ENCODE measurements around the gene TRAK2. TPM values are rescaled to one million over a fixed set of nuclear protein-coding genes. Genes with fewer than 3 reads are reported as not detected.

Gene TRAK2
- total and polyA plus RNA-seq, 2 donors (not counting 3 experiments of a cell fraction or from before 2014, with no cell fraction given) = 9.7 to 35.7 TPM

DNA sequence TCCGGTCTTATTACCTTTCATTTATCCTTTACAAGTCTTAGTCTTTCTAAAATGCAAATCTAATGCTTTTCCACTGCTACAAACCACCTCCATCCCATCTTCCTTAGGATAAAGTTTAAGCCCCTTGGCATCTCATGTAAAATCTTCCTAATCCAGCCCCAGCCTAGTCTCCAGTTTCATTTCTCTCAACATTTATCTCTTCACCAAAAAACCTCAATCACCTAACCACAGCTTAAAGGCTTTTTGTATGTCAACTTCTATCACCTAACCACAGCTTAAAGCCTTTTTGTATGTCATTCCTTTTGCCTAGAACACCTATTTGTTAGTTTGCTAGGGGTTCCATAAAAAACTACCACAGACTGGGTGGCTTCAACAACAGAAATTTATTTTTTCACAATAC is 4.2 kb downstream of the TRAK2 start:
- ChIA-PET CTCF (interaction anchor here (1.2 kb wide), 1 partner anchor 9 kb away, joined by 3 read pairs; no protein-coding TSS in a partner anchor), POLR2A (no interaction called here)
- BruUV-seq (replicated peaks) = no TSS peak

DNA sequence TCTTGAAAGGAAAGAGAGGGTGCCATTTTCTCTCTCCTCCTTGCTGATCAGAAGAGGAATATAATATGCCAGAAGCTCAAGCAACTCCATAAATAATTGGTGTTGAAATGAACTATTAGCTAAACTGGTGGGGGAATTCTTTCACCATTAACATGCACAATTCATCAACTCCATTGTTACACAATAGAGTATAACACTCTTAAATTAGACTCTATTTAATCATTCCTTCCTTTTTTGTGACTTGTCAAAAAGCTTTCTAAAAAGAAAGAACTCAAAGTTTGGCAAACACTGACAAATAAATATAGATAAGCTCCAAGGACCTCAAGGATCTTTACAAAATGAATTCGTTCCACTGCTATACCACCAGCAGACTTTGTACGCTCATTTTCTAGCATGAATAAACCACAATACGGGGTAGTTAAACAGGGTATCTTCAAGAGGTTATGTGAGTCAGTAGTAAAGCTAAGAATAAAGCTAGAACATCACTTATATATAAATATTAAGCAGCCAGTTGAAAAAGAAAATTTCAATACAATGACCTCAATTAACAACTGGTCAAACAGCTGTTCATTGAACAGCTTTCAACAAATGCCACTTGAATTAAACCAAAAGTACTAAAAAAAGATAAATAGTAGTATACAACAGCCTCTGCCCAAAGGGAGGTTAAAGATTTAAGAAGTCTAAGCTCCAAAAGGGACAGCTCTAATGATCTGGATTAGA is 6.4 kb downstream of the TRAK2 start:
- FAIRE-seq (no peak), DNase-seq (ENCODE audit: low read depth, low spot score) (no peak)
- Histone ChIP-seq H3K9ac (replicated peaks; ENCODE audit: extremely low read depth, insufficient read depth, low read length) (no peak overlapping the region), H3K4me2 (ENCODE audit: insufficient read depth, low read length) (no peak overlapping the region), H4K20me1 (replicated peaks; ENCODE audit: control insufficient read depth, extremely low read depth, insufficient read depth, low read length) (no peaks in the 10 kb centered on the region), H3K36me3 (ENCODE audit: control insufficient read depth in 2 of 2, extremely low read depth in 1 of 2, insufficient read depth in 2 of 2, low read length in 2 of 2) (no peaks in the 10 kb centered on the region), H3K27me3 (ENCODE audit: control insufficient read depth in 2 of 2, insufficient read depth in 2 of 2, low read length in 2 of 2) (no peaks in the 10 kb centered on the region), H3K9me3 (replicated peaks; ENCODE audit: control insufficient read depth, insufficient read depth, low read length) (no peaks in the 10 kb centered on the region), H3K4me3 (replicated peaks in 1 of 3; ENCODE audit: insufficient read depth in 1 of 3, low read depth in 1 of 3, low read length in 3 of 3) (no peak overlapping the region), H3K9me1 (replicated peaks; ENCODE audit: control insufficient read depth, extremely low read depth, insufficient read depth, low read length) (no peaks in the 10 kb centered on the region), H3K79me2 (ENCODE audit: control insufficient read depth, insufficient read depth, low read length) (peaks cover 21% of the 10 kb centered on the region), H3K27ac (ENCODE audit: insufficient read depth, low read depth, low read length) (no peak overlapping the region), H2AFZ (ENCODE audit: low read depth, low read length) (no peak overlapping the region), H3K4me1 (ENCODE audit: control insufficient read depth, extremely low read depth, insufficient read depth, low read length) (no peaks in the 10 kb centered on the region)
- ChIA-PET CTCF (interaction anchor here (1.5 kb wide), 1 partner anchor 31 kb away, joined by 3 read pairs; no protein-coding TSS in a partner anchor), POLR2A (no interaction called here)
- no TSS peak for BruUV-seq (replicated peaks)
- intact Hi-C loops (cut with micrococcal nuclease) (no loop called here), dilution Hi-C loops (cut with MboI; ENCODE audit: extremely low pct_ligation_motif_present, low sequenced_read_pairs) (no loop called here)
- TF ChIP-seq POLR2A (IDR thresholded peaks at IDR 0.05; ENCODE audit: low read depth, low read length) (no peak), JUN (IDR thresholded peaks at IDR 0.05; ENCODE audit: borderline replicate concordance, insufficient read depth, insufficient read length, low read depth) (no peak), FOS (IDR thresholded peaks at IDR 0.05; ENCODE audit: borderline replicate concordance, insufficient read depth, low read length) (no peak), EZH2 (IDR thresholded peaks at IDR 0.05; ENCODE audit: borderline replicate concordance, low read depth, low read length, severe bottlenecking) (no peak), GATA2 (IDR thresholded peaks at IDR 0.05; ENCODE audit: insufficient read depth, insufficient read length, low read depth, low read length) (no peak), MYC (IDR thresholded peaks at IDR 0.05; ENCODE audit: low read depth, low read length) (no peak), POLR2AphosphoS5 (IDR thresholded peaks at IDR 0.05; ENCODE audit: insufficient read depth, low read depth, low read length) (no peak)
- TF ChIP-seq, protein P1, sequence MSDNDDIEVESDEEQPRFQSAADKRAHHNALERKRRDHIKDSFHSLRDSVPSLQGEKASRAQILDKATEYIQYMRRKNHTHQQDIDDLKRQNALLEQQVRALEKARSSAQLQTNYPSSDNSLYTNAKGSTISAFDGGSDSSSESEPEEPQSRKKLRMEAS (IDR thresholded peaks at IDR 0.05; ENCODE audit: insufficient read depth, insufficient read length) = no peak
- TF ChIP-seq, protein P2, sequence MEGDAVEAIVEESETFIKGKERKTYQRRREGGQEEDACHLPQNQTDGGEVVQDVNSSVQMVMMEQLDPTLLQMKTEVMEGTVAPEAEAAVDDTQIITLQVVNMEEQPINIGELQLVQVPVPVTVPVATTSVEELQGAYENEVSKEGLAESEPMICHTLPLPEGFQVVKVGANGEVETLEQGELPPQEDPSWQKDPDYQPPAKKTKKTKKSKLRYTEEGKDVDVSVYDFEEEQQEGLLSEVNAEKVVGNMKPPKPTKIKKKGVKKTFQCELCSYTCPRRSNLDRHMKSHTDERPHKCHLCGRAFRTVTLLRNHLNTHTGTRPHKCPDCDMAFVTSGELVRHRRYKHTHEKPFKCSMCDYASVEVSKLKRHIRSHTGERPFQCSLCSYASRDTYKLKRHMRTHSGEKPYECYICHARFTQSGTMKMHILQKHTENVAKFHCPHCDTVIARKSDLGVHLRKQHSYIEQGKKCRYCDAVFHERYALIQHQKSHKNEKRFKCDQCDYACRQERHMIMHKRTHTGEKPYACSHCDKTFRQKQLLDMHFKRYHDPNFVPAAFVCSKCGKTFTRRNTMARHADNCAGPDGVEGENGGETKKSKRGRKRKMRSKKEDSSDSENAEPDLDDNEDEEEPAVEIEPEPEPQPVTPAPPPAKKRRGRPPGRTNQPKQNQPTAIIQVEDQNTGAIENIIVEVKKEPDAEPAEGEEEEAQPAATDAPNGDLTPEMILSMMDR (IDR thresholded peaks at IDR 0.05; ENCODE audit: extremely low read depth in 1 of 2, insufficient read depth in 1 of 2, low read depth in 1 of 2, low read length in 2 of 2) = no peak

More for the DNA sequence above, 4.2 kb downstream of the TRAK2 start:
- no peak overlapping the region for H3K4me3 ChIP-seq (replicated peaks in 1 of 3; ENCODE audit: insufficient read depth in 1 of 3, low read depth in 1 of 3, low read length in 3 of 3)
- H3K27me3 ChIP-seq (ENCODE audit: control insufficient read depth in 2 of 2, insufficient read depth in 2 of 2, low read length in 2 of 2) = no peaks in the 10 kb centered on the region
- intact Hi-C loops (cut with micrococcal nuclease) = no loop called here
- no peaks in the 10 kb centered on the region for H3K9me1 ChIP-seq (replicated peaks; ENCODE audit: control insufficient read depth, extremely low read depth, insufficient read depth, low read length)
- no peaks in the 10 kb centered on the region for H3K36me3 ChIP-seq (ENCODE audit: control insufficient read depth in 2 of 2, extremely low read depth in 1 of 2, insufficient read depth in 2 of 2, low read length in 2 of 2)
- no peak overlapping the region for H3K4me2 ChIP-seq (ENCODE audit: insufficient read depth, low read length)
- TF ChIP-seq, protein P2 (IDR thresholded peaks at IDR 0.05; ENCODE audit: extremely low read depth in 1 of 2, insufficient read depth in 1 of 2, low read depth in 1 of 2, low read length in 2 of 2) = no peak
- TF ChIP-seq MYC (IDR thresholded peaks at IDR 0.05; ENCODE audit: low read depth, low read length) (no peak), GATA2 (IDR thresholded peaks at IDR 0.05; ENCODE audit: insufficient read depth, insufficient read length, low read depth, low read length) (no peak)
- no peaks in the 10 kb centered on the region for H3K9me3 ChIP-seq (replicated peaks; ENCODE audit: control insufficient read depth, insufficient read depth, low read length)
- FAIRE-seq = peak; percentile 8
- H4K20me1 ChIP-seq (replicated peaks; ENCODE audit: control insufficient read depth, extremely low read depth, insufficient read depth, low read length) = no peaks in the 10 kb centered on the region
- dilution Hi-C loops (cut with MboI; ENCODE audit: extremely low pct_ligation_motif_present, low sequenced_read_pairs) = no loop called here
- H3K4me1 ChIP-seq (ENCODE audit: control insufficient read depth, extremely low read depth, insufficient read depth, low read length) = peaks cover 3% of the 10 kb centered on the region
- H2AFZ ChIP-seq (ENCODE audit: low read depth, low read length) = no peak overlapping the region
- no peak overlapping the region for H3K27ac ChIP-seq (ENCODE audit: insufficient read depth, low read depth, low read length)
- no peak for DNase-seq (ENCODE audit: low read depth, low spot score)
- peaks cover 24% of the 10 kb centered on the region for H3K79me2 ChIP-seq (ENCODE audit: control insufficient read depth, insufficient read depth, low read length)
- H3K9ac ChIP-seq (replicated peaks; ENCODE audit: extremely low read depth, insufficient read depth, low read length) = no peak overlapping the region

Data from endothelial cell of umbilical vein (primary cell).